SK-N-MC (cell line): ENCODE measurements around the gene KRT36.

Experiments
- EZH2 ChIP-seq: fragments of 200-600 bp; sonication (generic); IDR thresholded peaks from one replicate; pipeline ENCODE4 v1.6.1; 2017; ENCODE audit warnings: antibody characterized with exemption
- FOXP2 ChIP-seq: optimal IDR thresholded peaks from 2 replicates; pipeline ENCODE3; 2011; ENCODE audit warnings: mild to moderate bottlenecking, moderate library complexity; ENCODE audit not compliant: insufficient read depth; ENCODE audit errors: extremely low read length, control extremely low read depth
- POLR2AphosphoS5 ChIP-seq: IDR thresholded peaks from 2 replicates; pipeline ENCODE4 v1.6.1; 2012; ENCODE audit warnings: mild to moderate bottlenecking, low read depth, low read length, borderline replicate concordance

DNA sequence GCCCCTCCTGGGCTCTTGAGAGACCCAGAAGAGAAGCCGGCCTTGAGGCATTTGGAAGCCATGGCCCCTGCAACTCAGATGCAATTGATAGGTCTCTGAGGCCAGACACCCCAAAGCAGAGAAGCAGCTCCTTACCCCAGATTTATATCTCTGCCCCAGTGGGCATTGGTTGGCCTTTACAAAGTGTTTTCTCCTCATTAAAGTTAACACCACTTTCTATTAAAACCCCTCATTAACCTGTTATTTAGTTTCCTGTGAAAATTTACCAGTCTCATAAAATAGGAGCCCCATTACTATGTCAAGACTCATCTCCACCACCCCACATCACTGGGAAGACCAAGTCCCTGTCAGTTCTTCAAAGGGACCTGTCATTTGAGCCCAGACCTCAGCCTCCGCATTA, 8.7 kb downstream of the KRT36 start, which contains the start of gene KRT35:
- no peak for TF ChIP-seq POLR2AphosphoS5
- TF ChIP-seq EZH2: no peak
- TF ChIP-seq FOXP2: no peak
